ENCODE data around the gene DYNLL1.
A peak's percentile ranks its signal among the peaks of the same experiment; 100 is the strongest.

The DYNLL1 gene

DNA sequence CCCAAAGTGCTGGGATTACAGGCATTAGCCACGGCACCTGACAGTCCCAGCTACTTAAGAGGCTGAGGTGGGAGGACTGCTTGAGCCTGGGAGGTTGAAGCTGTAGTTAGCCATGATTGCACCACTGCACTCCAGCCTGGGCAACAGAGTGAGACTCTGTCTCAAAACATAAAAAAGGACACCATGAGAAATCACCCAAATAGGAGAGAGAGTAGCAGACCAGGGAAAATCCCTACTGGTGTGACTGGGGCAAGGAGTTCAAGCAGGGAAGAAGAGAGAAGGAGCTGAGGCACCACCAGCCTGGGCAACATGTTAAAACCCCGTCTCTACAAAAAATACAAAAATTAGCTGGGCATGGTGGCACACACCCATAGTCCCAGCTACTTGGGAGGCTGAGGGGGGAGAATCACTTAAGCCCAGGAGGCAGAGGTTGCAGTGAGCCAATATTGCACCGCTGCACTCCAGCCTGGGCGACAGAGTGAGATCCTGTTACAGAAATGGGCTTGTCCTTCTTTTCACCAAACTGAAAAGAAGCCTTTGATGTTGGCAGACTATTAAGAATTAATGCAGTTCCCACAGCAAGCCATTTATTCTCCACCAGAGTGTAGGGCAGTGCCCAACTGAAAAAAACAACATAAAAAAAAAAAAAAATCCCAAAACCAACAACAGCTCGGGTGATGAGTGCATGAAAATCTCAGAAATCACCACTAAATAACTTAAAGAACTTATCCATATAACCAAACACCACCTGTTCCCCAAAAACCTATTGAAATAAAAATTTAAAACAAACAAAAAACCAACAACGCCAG is 21.9 kb upstream of the DYNLL1 start:
- no peak for DNase-seq

DNA sequence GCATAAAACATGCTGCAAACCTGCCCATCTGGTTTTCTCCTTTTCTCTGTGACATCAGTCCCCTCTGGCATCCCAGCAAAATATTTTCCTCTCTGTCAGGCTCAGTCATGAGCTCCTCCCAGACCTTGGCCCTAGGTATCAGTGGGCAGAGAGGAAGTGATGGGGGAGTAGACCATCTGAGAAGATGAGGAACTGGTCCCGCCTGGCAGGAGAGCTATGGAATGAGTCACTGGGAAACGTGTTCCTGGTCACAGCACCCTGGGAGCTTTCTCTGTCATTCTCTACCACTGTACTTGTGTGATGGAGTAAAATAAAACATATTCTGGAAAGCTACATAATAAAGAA is 21.3 kb upstream of the DYNLL1 start:
- DNase-seq: peak in 7 of 51 donors; percentile 9 to 67 (median 27)

DNA sequence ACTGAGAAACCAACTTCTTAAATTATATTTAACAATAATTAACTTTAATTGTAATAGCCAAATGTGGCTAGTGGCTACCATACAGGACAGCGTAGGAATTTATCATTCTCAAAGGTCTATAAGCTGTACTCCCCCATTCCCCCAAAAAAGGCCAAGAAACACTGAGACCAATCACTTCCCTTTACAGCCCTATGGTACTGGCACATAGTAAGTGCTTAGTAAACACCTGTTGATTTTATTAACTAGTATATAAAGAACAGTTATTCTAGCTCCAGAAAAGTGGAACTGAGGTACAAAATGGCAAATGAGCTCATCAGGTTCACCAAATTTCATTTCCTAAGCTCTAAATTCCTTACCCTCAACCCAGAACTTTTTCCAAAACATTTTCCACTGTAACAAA is 20.3 kb upstream of the DYNLL1 start:
- DNase-seq: no peak

DNA sequence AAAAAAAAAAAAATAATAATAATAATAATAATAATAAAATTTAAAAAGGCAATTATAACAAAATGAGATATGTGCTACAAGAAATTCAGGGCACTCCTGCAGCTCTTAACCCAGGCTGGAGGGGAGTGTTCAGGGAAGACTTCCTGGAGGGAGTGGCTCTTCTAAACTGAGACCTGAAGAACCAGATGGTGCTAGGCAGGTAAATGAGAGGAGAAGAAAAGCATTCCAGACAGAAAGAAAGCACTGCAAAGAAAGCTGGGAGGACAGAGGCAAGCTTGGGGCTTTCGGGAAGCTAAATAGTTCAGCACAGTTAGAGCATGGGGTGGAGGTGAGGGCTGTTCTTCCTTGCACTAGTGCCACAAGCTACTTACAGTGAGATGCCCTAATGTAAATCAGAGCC is 16.5 kb upstream of the DYNLL1 start:
- no peak for DNase-seq

DNA sequence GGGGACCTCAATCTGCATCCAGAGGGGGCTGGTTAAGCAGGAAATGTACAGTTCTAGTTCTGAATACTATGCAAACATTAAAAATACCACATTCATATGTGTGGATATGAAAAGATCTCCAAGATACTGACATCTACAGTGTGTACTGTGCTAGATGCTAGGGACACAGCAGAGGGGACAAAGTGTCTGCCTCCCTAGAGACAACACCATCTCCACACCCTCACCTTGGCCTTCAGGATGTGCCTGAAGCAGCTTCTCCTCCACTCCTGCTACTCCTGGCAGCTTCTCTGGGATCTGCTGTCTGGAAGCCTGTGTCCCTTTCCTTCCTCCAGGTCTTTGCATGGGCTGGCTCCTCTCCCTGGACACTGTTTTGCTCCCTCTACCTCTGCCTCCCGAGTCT is 15.7 kb upstream of the DYNLL1 start:
- DNase-seq: no peak

DNA sequence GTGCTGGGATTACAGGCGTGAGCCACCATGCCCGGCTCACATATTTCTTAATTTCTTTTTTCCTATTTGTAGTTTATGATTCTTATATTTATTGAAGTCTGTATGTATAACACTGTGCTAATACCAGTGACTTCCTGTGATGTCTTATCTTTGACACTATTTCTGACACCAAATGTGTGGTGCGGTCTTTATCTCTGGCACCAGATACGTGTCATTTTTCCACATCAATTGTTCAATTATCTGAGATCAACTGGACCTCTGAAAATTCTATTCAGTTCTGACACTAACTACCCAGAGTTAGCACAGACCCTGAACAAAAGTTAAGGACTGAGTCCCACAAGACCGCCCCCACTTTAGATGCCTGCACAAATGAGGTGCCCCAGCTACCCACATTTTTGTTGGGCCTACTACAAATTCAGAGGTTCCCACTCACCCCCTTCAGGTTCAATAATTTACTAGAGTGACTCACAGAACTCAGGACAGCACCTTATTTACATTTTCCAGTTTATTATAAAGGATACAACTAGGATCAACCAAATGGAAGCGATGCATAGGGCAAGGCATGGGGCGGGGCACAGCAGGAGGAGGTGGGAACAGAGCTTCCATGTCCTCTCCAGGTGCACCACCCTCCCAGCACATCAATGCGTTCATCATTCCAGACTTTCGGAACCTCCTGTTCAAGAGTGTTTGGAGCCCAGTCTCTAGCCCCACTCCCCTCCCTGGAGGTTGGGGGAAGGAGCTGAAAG is 14.7 kb upstream of the DYNLL1 start:
- DNase-seq: no peak

DNA sequence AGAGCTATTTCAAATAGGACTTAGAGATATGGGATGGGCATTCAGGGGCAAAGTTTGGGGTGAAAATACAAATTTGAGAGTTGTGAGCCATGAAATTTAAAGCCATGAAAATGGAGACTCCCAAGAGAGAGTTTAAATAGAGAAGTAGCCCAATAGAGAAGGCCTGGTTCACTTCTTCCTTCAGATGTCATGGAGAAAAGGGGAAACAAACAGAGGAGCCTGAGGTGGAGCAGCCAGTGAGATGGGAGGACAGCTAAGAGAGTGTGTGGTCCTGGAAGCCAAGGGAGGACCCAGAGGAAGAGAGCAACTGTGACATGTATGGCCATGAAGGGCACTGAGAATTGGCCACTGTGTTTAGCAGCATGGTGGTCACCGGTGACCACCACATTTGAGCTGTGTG is 12.3 kb upstream of the DYNLL1 start:
- no peak for DNase-seq

DNA sequence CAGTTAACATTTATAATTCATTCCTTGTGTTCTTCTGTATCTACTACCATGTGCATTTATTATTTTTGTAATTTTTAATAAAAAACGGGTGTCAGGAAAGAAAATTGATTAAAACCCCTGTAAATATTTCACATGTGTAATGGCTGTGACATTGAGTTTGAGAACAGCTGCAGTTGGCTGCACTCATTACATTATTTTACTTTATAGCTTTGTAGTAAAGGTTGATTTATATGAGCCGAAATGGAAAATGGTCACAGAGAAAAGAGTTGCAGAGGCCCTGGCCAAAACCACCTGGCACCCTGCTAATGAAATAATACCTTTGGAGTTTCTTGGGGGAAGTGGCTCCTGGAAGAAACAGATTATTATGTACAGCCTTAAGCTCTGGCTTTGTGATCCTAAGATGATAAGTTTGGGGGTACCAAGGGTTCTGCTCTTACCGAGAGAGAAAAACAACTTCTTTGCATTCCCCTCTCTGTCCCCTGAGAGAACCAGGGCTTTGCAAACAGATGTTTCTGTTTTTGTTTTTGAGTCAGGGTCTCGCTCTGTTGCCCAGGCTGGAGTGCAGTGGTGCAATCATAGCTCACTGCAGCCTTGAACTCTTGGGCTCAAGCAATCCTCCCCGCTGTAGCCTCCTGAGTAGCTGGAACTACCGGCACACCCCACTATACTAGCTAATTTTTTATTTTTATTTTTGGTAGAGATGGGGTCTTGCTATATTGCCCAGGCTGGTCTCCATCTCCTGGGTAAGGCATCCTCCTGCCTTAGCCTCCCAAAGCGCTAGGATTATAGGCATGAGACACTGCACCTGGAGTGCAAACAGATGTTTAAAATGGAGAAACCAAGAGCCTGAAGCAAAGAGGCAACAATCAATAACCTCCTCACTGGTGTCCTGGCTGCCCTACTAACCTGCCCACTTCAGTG is 9.7 kb upstream of the DYNLL1 start:
- DNase-seq: no peak

DNA sequence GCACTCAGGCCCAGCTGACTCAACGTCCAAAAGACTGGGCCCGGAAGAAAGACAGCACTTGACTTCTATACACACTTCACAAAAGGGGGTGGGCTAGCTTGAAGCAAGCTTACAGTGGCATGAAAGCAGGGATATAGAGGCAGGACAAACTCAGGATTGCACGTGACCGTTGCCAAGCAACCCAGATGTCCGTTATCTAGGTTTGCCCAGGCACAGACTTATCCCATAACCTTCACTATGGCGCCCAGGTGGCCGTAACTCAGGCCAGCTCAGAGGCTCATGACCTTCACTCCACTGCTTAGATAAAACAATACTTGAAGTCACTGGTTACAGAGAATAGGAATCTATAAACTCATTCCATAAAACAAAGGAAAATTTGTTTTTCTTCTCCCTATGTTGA is 8.4 kb upstream of the DYNLL1 start:
- DNase-seq: peak in 1 of 51 donors; percentile 13

DNA sequence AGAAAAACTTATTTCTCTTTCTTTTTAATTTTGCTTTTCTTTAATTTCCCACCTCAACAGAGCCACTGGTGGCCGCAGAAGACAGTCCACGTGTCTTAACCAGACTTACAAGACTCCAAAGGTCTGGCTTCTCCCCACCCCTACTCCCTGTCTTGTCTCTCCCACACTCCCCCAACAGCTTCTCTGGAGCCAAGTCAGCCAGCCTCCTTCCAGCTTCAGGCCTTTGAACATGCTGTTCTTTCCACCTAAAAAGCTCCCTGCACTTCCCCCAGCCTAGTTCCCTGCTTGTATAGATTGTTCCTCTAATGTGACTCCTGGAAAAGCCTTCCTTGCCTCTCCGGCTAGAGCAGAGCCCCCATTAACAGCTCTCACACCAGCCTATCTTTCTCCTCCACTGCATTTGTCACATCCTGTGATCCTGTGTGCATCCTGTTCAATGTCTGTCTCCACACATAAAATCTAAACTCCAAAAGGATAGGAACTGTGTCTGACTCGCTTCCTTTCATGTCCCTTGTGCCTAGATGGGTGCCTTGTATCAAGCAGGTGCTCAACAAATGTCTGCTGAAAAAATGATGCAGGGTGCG is 7.8 kb upstream of the DYNLL1 start:
- peak in 19 of 51 donors; percentile 3 to 64 (median 19) for DNase-seq

DNA sequence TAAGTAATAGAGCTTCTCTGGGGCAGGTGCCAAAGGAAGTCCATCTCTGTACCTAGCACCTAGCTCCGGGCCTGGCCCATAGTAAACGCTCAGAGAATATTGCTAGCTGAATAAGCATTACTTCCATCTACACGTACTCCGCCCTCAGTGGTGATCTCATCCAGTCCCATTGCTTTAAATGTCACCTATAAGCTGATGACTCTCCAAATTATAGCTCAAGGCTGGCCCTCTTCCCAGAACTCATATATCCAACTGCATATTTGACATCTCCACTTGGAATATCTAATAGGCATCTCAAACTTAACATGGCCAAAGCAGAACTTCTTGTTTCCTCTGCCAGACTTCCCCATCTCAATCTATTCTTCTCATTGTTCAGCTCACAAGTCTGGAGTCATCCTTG is 6.9 kb upstream of the DYNLL1 start:
- DNase-seq: peak in 1 of 51 donors; percentile 11

DNA sequence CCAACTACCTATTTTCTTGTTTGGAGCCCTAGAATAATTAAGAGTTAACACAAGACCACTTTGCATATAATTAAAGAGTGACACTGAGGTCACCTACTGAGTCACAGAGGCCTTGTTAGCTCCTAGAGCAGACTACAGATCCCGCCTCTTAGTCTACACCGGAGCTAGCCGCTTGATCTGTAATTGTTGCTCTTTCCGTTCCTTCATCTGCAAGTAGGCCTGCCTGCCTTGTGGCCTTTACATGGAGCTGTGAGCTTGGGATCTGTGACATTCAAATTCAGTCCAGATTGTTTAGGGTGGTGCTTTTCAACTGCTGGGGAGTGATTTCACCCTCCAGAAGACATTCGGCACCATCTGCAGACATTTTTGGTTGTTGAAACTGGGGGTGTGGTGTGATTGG is 5.6 kb upstream of the DYNLL1 start:
- DNase-seq: no peak

DNA sequence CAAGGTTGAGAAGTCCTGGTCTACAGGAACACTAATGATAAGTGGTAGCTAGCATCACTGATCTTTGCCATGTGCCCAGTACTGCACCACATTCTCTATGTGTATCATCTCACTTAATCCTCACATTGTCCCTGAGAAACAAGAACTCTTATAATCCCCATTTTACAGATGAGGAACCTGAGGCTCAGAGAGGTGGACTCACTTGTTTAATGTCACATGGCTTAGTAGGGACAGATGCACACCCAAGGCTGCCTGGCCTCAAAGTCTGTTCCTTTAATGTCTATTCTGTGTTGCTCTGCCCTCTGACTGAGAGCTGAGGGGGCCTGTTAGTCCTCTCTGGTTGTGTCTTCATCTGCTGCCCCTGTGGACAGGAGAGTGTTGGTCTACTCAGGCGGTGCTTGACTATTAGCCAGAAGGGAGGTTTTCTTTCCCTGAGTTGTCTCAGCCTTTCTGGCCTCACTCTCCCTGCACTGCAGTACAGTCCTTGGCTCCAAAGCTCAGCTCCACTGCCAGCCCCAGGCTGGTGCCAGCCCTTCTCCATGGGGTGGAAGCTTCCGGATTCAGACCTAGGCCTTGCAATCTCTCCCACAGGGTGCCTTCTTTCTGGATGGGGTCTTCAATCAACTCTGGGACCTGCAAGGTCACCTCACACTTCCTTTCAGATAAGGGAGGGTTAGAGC is 4.9 kb upstream of the DYNLL1 start:
- DNase-seq: peak in 21 of 51 donors; percentile 2 to 69 (median 24)

DNA sequence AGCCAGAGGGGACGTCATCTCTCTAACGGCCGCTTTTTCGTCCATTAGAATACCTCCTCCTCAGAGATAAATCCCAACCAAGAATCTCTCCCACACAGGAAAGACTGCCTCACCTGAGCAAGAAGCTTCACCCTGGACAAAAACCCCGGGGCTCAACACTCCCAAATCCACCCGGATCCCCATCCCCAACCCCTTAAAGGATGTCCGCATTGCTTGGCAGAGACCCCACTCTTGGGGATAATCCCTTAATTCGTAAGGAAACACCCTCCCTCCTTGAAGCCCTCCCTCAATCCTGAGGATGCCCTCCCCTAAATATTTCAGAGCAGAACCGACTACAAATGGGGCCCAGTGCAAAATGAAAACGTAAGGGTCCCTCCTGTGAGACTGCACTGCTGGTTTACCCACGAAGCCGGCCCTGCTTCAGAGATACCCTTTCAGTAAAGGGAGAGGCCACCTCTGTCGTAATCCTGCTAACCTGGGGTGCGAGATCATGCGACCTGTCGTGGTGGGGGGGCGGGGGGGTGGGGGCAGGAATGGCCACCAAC is 655 bp upstream of the DYNLL1 start:
- DNase-seq: peak in 4 of 51 donors; percentile 10 to 52 (median 20)

DNA sequence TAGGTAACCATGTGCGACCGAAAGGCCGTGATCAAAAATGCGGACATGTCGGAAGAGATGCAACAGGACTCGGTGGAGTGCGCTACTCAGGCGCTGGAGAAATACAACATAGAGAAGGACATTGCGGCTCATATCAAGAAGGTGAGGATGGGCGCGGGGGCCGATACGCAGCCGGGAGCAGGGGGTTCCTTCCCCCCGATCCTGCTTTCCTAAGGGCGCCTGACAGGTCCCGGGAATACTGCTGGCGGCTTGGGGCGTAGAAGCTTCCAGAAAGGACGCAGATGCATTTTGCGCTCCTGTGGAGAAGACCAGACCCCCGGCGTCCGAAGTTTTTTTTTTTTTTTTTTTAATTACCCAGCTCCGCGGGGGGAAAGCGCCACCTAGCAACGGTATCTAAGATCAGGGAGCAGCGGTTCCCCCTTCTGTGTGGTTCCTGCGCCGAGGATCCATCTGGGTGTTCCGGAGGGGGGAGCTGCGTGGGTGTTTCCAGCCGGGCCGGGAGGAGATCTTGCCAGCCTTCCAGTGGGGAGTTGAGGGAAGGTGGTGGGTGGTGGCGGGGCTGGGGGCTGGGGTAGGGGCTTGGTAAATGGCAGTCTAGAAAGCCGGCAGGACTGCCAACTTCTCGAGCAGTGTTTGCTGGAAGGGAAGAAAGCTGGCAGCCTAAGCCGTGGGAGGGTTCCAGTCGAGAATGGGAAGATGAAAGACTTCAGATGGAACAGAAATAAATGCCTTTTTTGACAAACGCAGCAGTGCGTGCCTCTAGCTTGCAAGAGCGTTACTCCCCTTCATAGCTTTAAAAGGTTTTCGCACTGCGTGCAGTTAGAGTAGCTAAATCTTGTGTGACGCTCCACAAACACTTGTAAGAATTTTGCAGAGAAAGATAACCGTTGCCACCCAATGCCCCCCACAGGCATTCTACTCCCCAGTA is 764 bp downstream of the DYNLL1 start:
- peak in 48 of 51 donors; percentile 16 to 86 (median 64) for DNase-seq

DNA sequence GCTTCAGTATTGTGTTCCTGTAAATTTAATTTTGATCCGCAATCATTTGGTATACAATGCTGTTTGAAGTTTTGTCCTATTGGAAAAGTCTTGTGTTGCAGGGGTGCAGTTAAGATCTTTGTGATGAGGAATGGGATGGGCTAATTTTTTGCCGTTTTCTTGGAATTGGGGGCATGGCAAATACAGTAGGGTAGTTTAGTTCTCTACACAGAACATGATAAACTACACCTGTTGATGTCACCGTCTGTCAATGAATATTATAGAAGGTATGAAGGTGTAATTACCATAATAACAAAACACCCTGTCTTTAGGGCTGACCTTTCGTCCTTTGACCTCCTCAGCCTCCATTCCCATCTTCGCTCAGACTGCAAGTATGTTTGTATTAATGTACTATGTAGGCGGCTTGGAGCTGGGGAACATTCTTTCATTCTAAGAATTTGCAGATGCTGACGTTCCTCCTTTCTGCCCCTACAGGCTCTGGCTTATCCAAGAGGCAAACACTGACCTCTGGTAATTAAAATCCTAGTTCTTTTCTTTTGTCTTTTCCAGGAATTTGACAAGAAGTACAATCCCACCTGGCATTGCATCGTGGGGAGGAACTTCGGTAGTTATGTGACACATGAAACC is 1.7 kb downstream of the DYNLL1 start:
- DNase-seq: no peak

DNA sequence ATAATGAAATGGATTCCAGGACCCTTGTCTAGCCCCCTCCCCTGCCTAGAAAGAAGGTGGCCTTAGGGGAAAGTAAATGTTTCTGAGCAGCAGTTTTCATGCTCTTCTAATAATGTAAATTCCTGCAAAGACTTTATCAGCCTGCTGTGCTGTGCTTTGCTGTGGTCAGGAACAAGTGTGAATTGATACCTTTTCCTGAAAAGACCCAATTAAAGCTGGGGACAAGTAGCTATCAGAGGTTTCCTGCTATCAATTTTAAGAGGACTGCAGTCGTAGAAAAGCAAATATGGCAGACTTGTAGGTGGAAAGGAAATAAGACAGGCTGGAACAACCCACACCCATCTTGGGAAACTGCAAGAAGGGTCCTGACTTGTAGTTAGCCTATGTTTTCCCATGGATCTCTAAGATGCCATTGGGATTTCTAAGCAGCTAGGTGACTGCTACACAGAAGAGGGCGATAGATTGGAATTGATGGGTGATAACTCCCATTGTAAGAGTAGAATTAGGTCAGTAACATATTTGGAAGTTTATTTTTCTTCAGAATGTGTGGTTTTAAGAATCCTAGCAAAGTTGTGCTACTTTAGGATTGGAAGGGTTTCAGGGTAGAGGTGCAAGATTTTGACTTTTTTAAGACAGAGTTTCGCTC is 3.1 kb downstream of the DYNLL1 start:
- no peak for DNase-seq

DNA sequence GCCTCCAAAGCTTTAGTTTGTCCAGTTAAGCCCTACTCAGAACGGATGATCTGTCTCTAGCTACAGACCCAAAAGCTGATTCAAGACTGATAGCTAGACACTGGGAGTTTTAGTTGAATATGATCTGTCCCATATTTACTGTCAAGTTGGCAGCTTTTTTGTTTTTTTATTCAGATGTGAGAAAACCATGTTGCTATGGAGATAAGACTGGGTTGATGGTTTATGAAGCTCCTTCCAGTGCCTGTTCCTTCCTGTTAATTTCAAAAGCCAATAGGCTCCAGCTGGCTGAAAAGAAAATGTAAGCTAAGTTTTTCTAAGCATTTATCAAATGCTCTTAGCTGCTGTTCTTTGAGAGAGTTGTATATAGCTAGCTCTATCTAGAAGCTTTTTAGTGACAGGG is 4.7 kb downstream of the DYNLL1 start:
- no peak for DNase-seq

Data from hypothalamus (tissue), 51 donors.